ENCODE measurements around the gene CTAGE9. TPM values are rescaled to one million over a fixed set of nuclear protein-coding genes. Genes with fewer than 3 reads are reported as not detected.
A peak's percentile ranks its signal among the peaks of the same experiment; 100 is the strongest.

Gene CTAGE9
- total and polyA plus RNA-seq, 2 of the 8 experiments (the other 6 are each of a cell fraction or from before 2014, with no cell fraction given), result not detected

- Histone ChIP-seq H2AFZ (ENCODE audit: low read length) (no peak overlapping the region), H2BK15ac (ENCODE audit: low read length) (no peak overlapping the region), H3K27ac (ENCODE audit: low read depth, low read length) (no peak overlapping the region), H3K79me2 (ENCODE audit: control insufficient read depth in 1 of 2, insufficient read depth in 2 of 2, low read length in 2 of 2) (no peaks in the 10 kb centered on the region), H4K91ac (replicated peaks; ENCODE audit: insufficient read length, low read length) (no peak overlapping the region), H3K4ac (replicated peaks; ENCODE audit: insufficient read length, low read depth, low read length) (no peak overlapping the region), H3K18ac (ENCODE audit: extremely low read depth, low read length) (no peak overlapping the region), H2BK120ac (replicated peaks; ENCODE audit: low read depth, low read length) (no peak overlapping the region), H4K8ac (ENCODE audit: extremely low read depth, insufficient read depth, low read length) (no peak overlapping the region), H3K9me3 (ENCODE audit: insufficient read depth in 2 of 2, low read depth in 1 of 2, low read length in 1 of 2) (no peaks in the 10 kb centered on the region), H3K9ac (replicated peaks in 1 of 4; ENCODE audit: extremely low read depth in 1 of 4, low read depth in 3 of 4, low read length in 3 of 4) (no peak overlapping the region), H3K27me3 (replicated peaks in 1 of 4; ENCODE audit: control insufficient read depth in 3 of 4, extremely low read depth in 1 of 4, insufficient read depth in 3 of 4, low read length in 3 of 4) (no peaks in the 10 kb centered on the region), H3K23ac (ENCODE audit: insufficient read length) (no peak overlapping the region), H2BK12ac (ENCODE audit: low read depth, low read length) (no peak overlapping the region), H3K4me2 (ENCODE audit: insufficient read depth in 1 of 2, low read depth in 2 of 2, low read length in 2 of 2) (peak overlapping the region; percentile 11 to 31; a peak in 1 of 4 replicates), H2BK20ac (ENCODE audit: low read length) (no peak overlapping the region), H3K14ac (ENCODE audit: insufficient read length) (no peak overlapping the region), H4K5ac (ENCODE audit: insufficient read length, low read depth, low read length) (no peak overlapping the region), H3K4me3 (ENCODE audit: extremely low read depth in 1 of 4, insufficient read depth in 2 of 4, low read depth in 3 of 4, low read length in 4 of 4) (no peak overlapping the region), H3K4me1 (replicated peaks in 1 of 4; ENCODE audit: control insufficient read depth in 3 of 4, insufficient read depth in 4 of 4, low read length in 3 of 4) (peaks cover 0 to 2% (median 0%) of the 10 kb centered on the region in 4 experiments; a peak in 2 of 7 replicates), H3K56ac (replicated peaks; ENCODE audit: insufficient read length, low read depth, low read length) (no peak overlapping the region), H2BK5ac (ENCODE audit: low read depth, low read length) (no peak overlapping the region), H3K79me1 (ENCODE audit: low read depth, low read length) (no peaks in the 10 kb centered on the region), H4K20me1 (replicated peaks in 1 of 2; ENCODE audit: control insufficient read depth in 1 of 2, insufficient read depth in 2 of 2, low read length in 2 of 2) (no peaks in the 10 kb centered on the region), H3K36me3 (ENCODE audit: control insufficient read depth in 2 of 4, insufficient read depth in 4 of 4, low read length in 3 of 4) (no peaks in the 10 kb centered on the region), H3K23me2 (ENCODE audit: low read depth, low read length) (no peaks in the 10 kb centered on the region; the same call in 1 of the 2 replicates), H2AK5ac (ENCODE audit: low read depth, low read length) (no peak overlapping the region)
- DNase-seq (ENCODE audit: low read depth in 1 of 2, low spot score in 2 of 2), result no peak
- 62% methylated on average over 6 of the region's 6 CpGs; no CpG with 5 or more reads in 1 of the 2 experiments for WGBS, 2 experiments (ENCODE audit: extremely low coverage in 1 of 2, insufficient coverage in 1 of 2, insufficient read length in 1 of 2, insufficient replicate concordance in 2 of 2, low coverage in 1 of 2, low lambda C conversion rate in 2 of 2, missing lambda C conversion rate in 1 of 2)
- peak; percentile 48 for FAIRE-seq
- TF ChIP-seq NANOG (IDR thresholded peaks at IDR 0.05; ENCODE audit: insufficient read depth, low read depth, low read length, poor library complexity, severe bottlenecking) (peak; percentile 16), ZNF274 (IDR thresholded peaks at IDR 0.05; ENCODE audit: borderline replicate concordance, extremely low read depth, low read length) (no peak)
- ChIA-PET CTCF (ENCODE audit: partially characterized antibody) (interaction anchor here (0.7 to 1.1 kb wide), 2 partner anchors 15 to 24 kb away, joined by 3 to 5 read pairs; no protein-coding TSS in a partner anchor), POLR2A (ENCODE audit: partially characterized antibody) (interaction anchor here (0.7 to 1.8 kb wide), 2 partner anchors 159 to 173 kb away, joined by 3 to 4 read pairs; no protein-coding TSS in a partner anchor)
Measured at GRCh38 chr6:131744432-131745287, 33.8 kb upstream of the CTAGE9 start.
